Measurements from ENCODE around the gene GGNBP2. TPM values are rescaled to one million over a fixed set of nuclear protein-coding genes. Genes with fewer than 3 reads are reported as not detected.

GGNBP2 gene
- total and polyA plus RNA-seq, 8 donors = 15.8 to 161 (median 39.5) TPM

- TF ChIP-seq POLR2A (IDR thresholded peaks at IDR 0.05) (no peak), POLR2AphosphoS5 (IDR thresholded peaks at IDR 0.05) (no peak), EP300 (IDR thresholded peaks at IDR 0.05) (no peak)
- TF ChIP-seq, protein P1, sequence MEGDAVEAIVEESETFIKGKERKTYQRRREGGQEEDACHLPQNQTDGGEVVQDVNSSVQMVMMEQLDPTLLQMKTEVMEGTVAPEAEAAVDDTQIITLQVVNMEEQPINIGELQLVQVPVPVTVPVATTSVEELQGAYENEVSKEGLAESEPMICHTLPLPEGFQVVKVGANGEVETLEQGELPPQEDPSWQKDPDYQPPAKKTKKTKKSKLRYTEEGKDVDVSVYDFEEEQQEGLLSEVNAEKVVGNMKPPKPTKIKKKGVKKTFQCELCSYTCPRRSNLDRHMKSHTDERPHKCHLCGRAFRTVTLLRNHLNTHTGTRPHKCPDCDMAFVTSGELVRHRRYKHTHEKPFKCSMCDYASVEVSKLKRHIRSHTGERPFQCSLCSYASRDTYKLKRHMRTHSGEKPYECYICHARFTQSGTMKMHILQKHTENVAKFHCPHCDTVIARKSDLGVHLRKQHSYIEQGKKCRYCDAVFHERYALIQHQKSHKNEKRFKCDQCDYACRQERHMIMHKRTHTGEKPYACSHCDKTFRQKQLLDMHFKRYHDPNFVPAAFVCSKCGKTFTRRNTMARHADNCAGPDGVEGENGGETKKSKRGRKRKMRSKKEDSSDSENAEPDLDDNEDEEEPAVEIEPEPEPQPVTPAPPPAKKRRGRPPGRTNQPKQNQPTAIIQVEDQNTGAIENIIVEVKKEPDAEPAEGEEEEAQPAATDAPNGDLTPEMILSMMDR (IDR thresholded peaks at IDR 0.05) = no peak
- Histone ChIP-seq H3K36me3 (peaks cover 43 to 99% (median 92%) of the 10 kb centered on the region in 4 donors), H3K4me3 (no peak overlapping the region), H3K4me1 (peaks cover 0 to 15% (median 9%) of the 10 kb centered on the region in 4 donors), H3K9me3 (no peaks in the 10 kb centered on the region), H3K27me3 (no peaks in the 10 kb centered on the region), H3K27ac (no peak overlapping the region)
- intact Hi-C loops (cut with DNase I; ENCODE audit: low total_unique reads) = no loop called here
- DNase-seq = no peak
- WGBS, 5 donors = 84 to 96% (median 93%) methylated on average over 9 of the region's 9 CpGs
Measured at GRCh38 chr17:36498155-36498554, 46.6 kb upstream of the GGNBP2 start.

GRCh38 chr17:36498560-36499300, 46.0 kb upstream of the GGNBP2 start:
- no peak for DNase-seq
- no peaks in the 10 kb centered on the region for H3K9me3 ChIP-seq
- H3K4me1 ChIP-seq = peaks cover 0 to 12% (median 9%) of the 10 kb centered on the region in 4 donors
- no peaks in the 10 kb centered on the region for H3K27me3 ChIP-seq
- intact Hi-C loops (cut with DNase I; ENCODE audit: low total_unique reads) = no loop called here
- no peak for TF ChIP-seq EP300 (IDR thresholded peaks at IDR 0.05)
- TF ChIP-seq, protein P1 (IDR thresholded peaks at IDR 0.05) = no peak
- TF ChIP-seq POLR2AphosphoS5 (IDR thresholded peaks at IDR 0.05) = no peak
- TF ChIP-seq POLR2A (IDR thresholded peaks at IDR 0.05) = no peak
- 72 to 83% (median 79%) methylated on average over 7 of the region's 7 CpGs for WGBS, 5 donors
- H3K4me3 ChIP-seq = no peak overlapping the region
- no peak overlapping the region for H3K27ac ChIP-seq
- peaks cover 48 to 99% (median 92%) of the 10 kb centered on the region in 4 donors for H3K36me3 ChIP-seq

GRCh38 chr17:36500745-36501225, 43.9 kb upstream of the GGNBP2 start:
- Histone ChIP-seq H3K4me1 (no peaks in the 10 kb centered on the region), H3K27me3 (no peaks in the 10 kb centered on the region), H3K36me3 (peaks cover 42 to 99% (median 92%) of the 10 kb centered on the region in 4 donors), H3K9me3 (no peaks in the 10 kb centered on the region), H3K4me3 (no peak overlapping the region), H3K27ac (no peak overlapping the region)
- no peak for TF ChIP-seq POLR2AphosphoS5 (IDR thresholded peaks at IDR 0.05)
- no peak for TF ChIP-seq EP300 (IDR thresholded peaks at IDR 0.05)
- TF ChIP-seq, protein P1 (IDR thresholded peaks at IDR 0.05) = no peak
- no peak for TF ChIP-seq POLR2A (IDR thresholded peaks at IDR 0.05)
- DNase-seq = no peak
- 87 to 91% (median 88%) methylated on average over 8 to 15 of the region's 15 CpGs for WGBS, 5 donors
- intact Hi-C loops (cut with DNase I; ENCODE audit: low total_unique reads) = no loop called here

- intact Hi-C loops (cut with DNase I; ENCODE audit: low total_unique reads) = no loop called here
- no peaks in the 10 kb centered on the region for H3K27me3 ChIP-seq
- H3K9me3 ChIP-seq = no peaks in the 10 kb centered on the region
- H3K4me3 ChIP-seq = no peak overlapping the region
- no peak overlapping the region for H3K27ac ChIP-seq
- DNase-seq = no peak
- H3K4me1 ChIP-seq = no peaks in the 10 kb centered on the region
- 89 to 97% (median 95%) methylated on average over 3 of the region's 3 CpGs for WGBS, 5 donors
- TF ChIP-seq POLR2A (IDR thresholded peaks at IDR 0.05) (no peak), POLR2AphosphoS5 (IDR thresholded peaks at IDR 0.05) (no peak)
- H3K36me3 ChIP-seq = peaks cover 41 to 99% (median 92%) of the 10 kb centered on the region in 4 donors
Measured at GRCh38 chr17:36501351-36501750, 43.4 kb upstream of the GGNBP2 start.

GRCh38 chr17:36501963-36502362, 42.8 kb upstream of the GGNBP2 start:
- DNase-seq = no peak
- intact Hi-C loops (cut with DNase I; ENCODE audit: low total_unique reads) = no loop called here
- H3K27me3 ChIP-seq = no peaks in the 10 kb centered on the region
- peaks cover 44 to 99% (median 92%) of the 10 kb centered on the region in 4 donors for H3K36me3 ChIP-seq
- no peak overlapping the region for H3K27ac ChIP-seq
- H3K4me1 ChIP-seq = no peaks in the 10 kb centered on the region
- H3K9me3 ChIP-seq = no peaks in the 10 kb centered on the region
- H3K4me3 ChIP-seq = no peak overlapping the region
- 87 to 97% (median 96%) methylated on average over 6 of the region's 6 CpGs for WGBS, 5 donors
- TF ChIP-seq EP300 (IDR thresholded peaks at IDR 0.05) (no peak), POLR2AphosphoS5 (IDR thresholded peaks at IDR 0.05) (no peak), POLR2A (IDR thresholded peaks at IDR 0.05) (no peak)
- TF ChIP-seq, protein P1 (IDR thresholded peaks at IDR 0.05) = no peak

Data from stomach (tissue), 9 donors.